ENCODE measurements around the gene CDKN2B-AS1.
A peak's percentile ranks its signal among the peaks of the same experiment; 100 is the strongest.

Gene CDKN2B-AS1

GRCh38 chr9:22158927-22159346, 164.3 kb downstream of the CDKN2B-AS1 start:
- Histone ChIP-seq H3K36me3 (ENCODE audit: insufficient read depth, low read length) (no peaks in the 10 kb centered on the region), H2AFZ (ENCODE audit: low read length, unreplicated experiment) (peak overlapping the region; percentile 8), H3K4me1 (ENCODE audit: control insufficient read depth, insufficient read depth, low read length, unreplicated experiment) (peaks cover 36% of the 10 kb centered on the region), H3K79me2 (ENCODE audit: control insufficient read depth, insufficient read depth, low read length, unreplicated experiment) (no peaks in the 10 kb centered on the region), H3K27ac (ENCODE audit: low read depth, low read length) (peak overlapping the region; percentile 90), H3K27me3 (ENCODE audit: insufficient read depth, low read length) (no peaks in the 10 kb centered on the region), H3K4me3 (ENCODE audit: low read depth, low read length) (peak overlapping the region; percentile 9; the same call in 1 of the 2 replicates)

- peak overlapping the region; percentile 20 for H2AFZ ChIP-seq (ENCODE audit: low read length, unreplicated experiment)
- no peak overlapping the region for H3K4me3 ChIP-seq (ENCODE audit: low read depth, low read length)
- no peaks in the 10 kb centered on the region for H3K36me3 ChIP-seq (ENCODE audit: insufficient read depth, low read length)
- no peaks in the 10 kb centered on the region for H3K79me2 ChIP-seq (ENCODE audit: control insufficient read depth, insufficient read depth, low read length, unreplicated experiment)
- peaks cover 36% of the 10 kb centered on the region for H3K4me1 ChIP-seq (ENCODE audit: control insufficient read depth, insufficient read depth, low read length, unreplicated experiment)
- H3K27ac ChIP-seq (ENCODE audit: low read depth, low read length): peak overlapping the region; percentile 90
- H3K27me3 ChIP-seq (ENCODE audit: insufficient read depth, low read length): no peaks in the 10 kb centered on the region
Observed at GRCh38 chr9:22159586-22159985, 165.0 kb downstream of the CDKN2B-AS1 start.

- H3K27ac ChIP-seq (ENCODE audit: low read depth, low read length): no peak overlapping the region
- H3K4me3 ChIP-seq (ENCODE audit: low read depth, low read length): no peak overlapping the region
- H3K79me2 ChIP-seq (ENCODE audit: control insufficient read depth, insufficient read depth, low read length, unreplicated experiment): no peaks in the 10 kb centered on the region
- H3K4me1 ChIP-seq (ENCODE audit: control insufficient read depth, insufficient read depth, low read length, unreplicated experiment): peaks cover 41% of the 10 kb centered on the region
- no peaks in the 10 kb centered on the region for H3K27me3 ChIP-seq (ENCODE audit: insufficient read depth, low read length)
- no peaks in the 10 kb centered on the region for H3K36me3 ChIP-seq (ENCODE audit: insufficient read depth, low read length)
- no peak overlapping the region for H2AFZ ChIP-seq (ENCODE audit: low read length, unreplicated experiment)
Observed at GRCh38 chr9:22160221-22160620, 165.6 kb downstream of the CDKN2B-AS1 start.

- Histone ChIP-seq H3K27me3 (ENCODE audit: insufficient read depth, low read length) (no peaks in the 10 kb centered on the region), H2AFZ (ENCODE audit: low read length, unreplicated experiment) (no peak overlapping the region), H3K27ac (ENCODE audit: low read depth, low read length) (no peak overlapping the region), H3K79me2 (ENCODE audit: control insufficient read depth, insufficient read depth, low read length, unreplicated experiment) (no peaks in the 10 kb centered on the region), H3K4me1 (ENCODE audit: control insufficient read depth, insufficient read depth, low read length, unreplicated experiment) (peaks cover 33% of the 10 kb centered on the region), H3K36me3 (ENCODE audit: insufficient read depth, low read length) (no peaks in the 10 kb centered on the region), H3K4me3 (ENCODE audit: low read depth, low read length) (no peak overlapping the region)
Observed at GRCh38 chr9:22165144-22165543, 170.6 kb downstream of the CDKN2B-AS1 start.

GRCh38 chr9:22169243-22169642, 174.7 kb downstream of the CDKN2B-AS1 start:
- H2AFZ ChIP-seq (ENCODE audit: low read length, unreplicated experiment): peak overlapping the region; percentile 16
- H3K27ac ChIP-seq (ENCODE audit: low read depth, low read length): peak overlapping the region; percentile 76
- no peak overlapping the region for H3K4me3 ChIP-seq (ENCODE audit: low read depth, low read length)
- H3K4me1 ChIP-seq (ENCODE audit: control insufficient read depth, insufficient read depth, low read length, unreplicated experiment): peaks cover 44% of the 10 kb centered on the region
- no peaks in the 10 kb centered on the region for H3K79me2 ChIP-seq (ENCODE audit: control insufficient read depth, insufficient read depth, low read length, unreplicated experiment)
- no peaks in the 10 kb centered on the region for H3K36me3 ChIP-seq (ENCODE audit: insufficient read depth, low read length)
- no peaks in the 10 kb centered on the region for H3K27me3 ChIP-seq (ENCODE audit: insufficient read depth, low read length)

GRCh38 chr9:22169727-22170503, 175.3 kb downstream of the CDKN2B-AS1 start:
- H3K4me3 ChIP-seq (ENCODE audit: low read depth, low read length): no peak overlapping the region
- peak overlapping the region; percentile 16 for H2AFZ ChIP-seq (ENCODE audit: low read length, unreplicated experiment)
- H3K79me2 ChIP-seq (ENCODE audit: control insufficient read depth, insufficient read depth, low read length, unreplicated experiment): no peaks in the 10 kb centered on the region
- H3K36me3 ChIP-seq (ENCODE audit: insufficient read depth, low read length): no peaks in the 10 kb centered on the region
- no peaks in the 10 kb centered on the region for H3K27me3 ChIP-seq (ENCODE audit: insufficient read depth, low read length)
- peaks cover 42% of the 10 kb centered on the region for H3K4me1 ChIP-seq (ENCODE audit: control insufficient read depth, insufficient read depth, low read length, unreplicated experiment)
- H3K27ac ChIP-seq (ENCODE audit: low read depth, low read length): peak overlapping the region; percentile 76
